Measurements from ENCODE around the gene AIP.
A peak's percentile ranks its signal among the peaks of the same experiment; 100 is the strongest.

AIP gene

DNA sequence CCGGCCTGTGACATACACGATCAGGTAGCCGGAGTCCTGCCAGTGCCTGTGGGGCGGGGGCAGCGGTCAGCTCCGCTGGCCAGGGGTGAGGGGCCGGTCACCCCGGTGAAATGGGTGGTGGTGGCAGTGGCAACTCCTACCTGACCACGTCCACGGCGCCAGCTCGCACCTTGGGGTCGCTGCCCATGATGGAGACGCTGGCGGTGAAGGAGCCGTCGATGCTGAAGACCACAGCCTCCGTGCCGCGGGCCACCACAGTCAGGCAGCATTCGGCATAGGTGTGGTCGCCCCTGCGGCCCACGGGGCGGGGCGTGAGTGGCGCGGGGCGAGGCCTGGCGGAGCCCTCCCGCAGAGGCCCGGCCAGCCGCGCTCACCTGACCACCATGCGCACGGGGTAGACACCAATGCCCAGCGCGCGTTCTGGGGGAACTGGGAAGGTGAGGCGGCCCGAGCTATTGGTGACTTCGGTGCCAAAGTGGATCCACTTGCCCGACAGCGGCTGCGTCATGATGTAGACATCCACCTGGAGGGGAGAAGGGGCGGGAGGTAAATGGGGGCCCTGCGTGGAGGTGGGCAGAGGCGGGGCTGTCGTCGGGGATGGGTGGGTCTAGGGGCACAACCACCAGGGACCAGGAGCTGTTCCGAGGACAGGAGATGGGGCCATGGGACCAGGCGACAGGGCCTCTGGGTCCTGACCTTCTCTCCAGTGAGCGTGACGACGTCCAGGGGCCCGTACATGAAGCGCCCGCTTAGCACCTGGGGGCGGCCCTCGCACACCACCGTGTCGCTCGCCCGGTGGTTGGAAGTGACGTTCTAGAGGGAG is 10.9 kb downstream of the AIP start:
- Mint-ChIP-seq H3K9me3 (no peaks in the 10 kb centered on the region), H3K4me3 (no peak overlapping the region), H3K27ac (no peak overlapping the region), H3K36me3 (peaks cover 2% of the 10 kb centered on the region), H3K27me3 (no peaks in the 10 kb centered on the region), H3K4me1 (peaks cover 8% of the 10 kb centered on the region)

DNA sequence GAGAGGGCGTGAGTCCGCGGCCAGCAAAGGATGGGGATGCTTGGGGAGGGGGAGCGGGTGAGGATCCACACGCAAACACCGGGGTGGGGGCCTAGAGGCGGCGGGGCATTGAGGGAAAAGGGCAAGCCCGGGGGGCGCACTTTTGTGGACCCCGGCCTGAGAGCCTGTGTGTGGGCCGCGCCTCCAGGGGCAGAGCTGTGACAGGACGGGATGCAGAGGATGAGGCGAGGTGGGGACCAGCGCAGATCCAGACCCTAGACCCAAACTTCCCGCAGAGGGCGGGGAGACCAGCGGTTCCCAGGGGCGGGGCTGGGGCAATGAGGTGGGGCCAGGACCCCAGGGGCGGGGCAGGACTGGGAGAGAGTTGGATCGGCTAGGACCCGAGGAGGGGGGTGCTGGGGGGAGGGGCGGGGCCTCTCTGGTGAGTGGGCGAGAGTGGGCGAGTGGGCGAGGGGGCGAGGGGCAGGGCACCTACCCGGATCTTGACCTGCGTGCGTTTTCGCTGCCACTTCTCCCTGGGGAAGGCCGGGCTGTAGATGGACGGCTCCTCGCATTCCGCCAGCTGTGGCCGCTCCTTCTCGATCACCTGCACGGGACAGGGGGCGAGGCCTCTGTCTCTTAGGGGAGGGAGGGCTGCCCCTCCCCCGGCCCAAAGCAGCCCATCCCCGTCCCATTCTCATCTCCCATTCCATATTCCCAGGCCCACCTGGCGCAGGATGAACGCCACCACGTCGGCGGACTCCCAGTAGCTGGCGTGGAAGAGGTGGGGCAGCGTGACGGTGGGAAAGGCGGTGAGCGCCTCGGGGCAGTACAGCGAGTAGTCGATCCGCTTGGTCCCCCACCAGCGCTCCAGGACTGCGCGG is 11.8 kb downstream of the AIP start:
- Mint-ChIP-seq H3K4me1 (peaks cover 3% of the 10 kb centered on the region), H3K36me3 (peaks cover 2% of the 10 kb centered on the region), H3K27ac (no peak overlapping the region), H3K9me3 (no peaks in the 10 kb centered on the region), H3K4me3 (no peak overlapping the region), H3K27me3 (no peaks in the 10 kb centered on the region)

DNA sequence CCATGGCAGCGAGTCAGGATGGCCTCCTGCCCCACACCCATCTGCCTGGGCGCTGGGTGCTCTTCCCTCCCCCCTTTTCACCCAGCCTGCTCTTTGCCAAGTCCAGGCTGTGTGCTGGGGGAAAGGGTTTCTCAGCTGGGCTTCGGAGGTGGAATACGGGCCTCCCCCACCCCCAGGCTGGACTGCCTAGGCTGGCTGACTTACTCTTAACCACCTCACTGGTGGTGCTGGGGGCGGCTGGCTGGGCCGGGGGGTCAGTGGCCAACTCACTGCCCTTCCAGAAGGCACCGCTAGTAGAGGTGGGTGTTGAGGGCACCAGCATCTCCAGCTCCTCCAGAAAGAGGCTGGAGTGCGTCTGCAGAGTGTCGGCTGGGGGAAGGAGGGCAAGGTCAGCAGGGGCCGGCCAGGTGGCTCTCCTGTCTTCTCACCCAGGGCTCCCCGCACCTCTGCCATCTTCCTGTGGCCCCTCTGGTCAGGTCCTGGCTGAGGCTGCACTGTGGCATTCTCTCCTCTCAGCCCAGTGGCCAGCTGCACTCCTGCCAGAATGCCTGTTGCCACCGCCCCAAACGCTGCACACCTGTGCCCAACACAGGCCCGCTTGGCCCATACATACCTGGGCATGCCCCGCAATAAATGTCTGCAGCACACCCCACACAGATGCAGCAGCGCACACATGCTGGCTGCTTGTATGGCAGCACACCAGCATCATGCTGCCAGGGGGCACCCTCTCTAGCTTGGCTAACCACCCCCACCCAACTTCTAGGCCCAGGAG is 12.6 kb downstream of the AIP start:
- Mint-ChIP-seq H3K4me1 (no peaks in the 10 kb centered on the region), H3K36me3 (peaks cover 2% of the 10 kb centered on the region), H3K9me3 (no peaks in the 10 kb centered on the region), H3K4me3 (no peak overlapping the region), H3K27ac (no peak overlapping the region), H3K27me3 (no peaks in the 10 kb centered on the region)

DNA sequence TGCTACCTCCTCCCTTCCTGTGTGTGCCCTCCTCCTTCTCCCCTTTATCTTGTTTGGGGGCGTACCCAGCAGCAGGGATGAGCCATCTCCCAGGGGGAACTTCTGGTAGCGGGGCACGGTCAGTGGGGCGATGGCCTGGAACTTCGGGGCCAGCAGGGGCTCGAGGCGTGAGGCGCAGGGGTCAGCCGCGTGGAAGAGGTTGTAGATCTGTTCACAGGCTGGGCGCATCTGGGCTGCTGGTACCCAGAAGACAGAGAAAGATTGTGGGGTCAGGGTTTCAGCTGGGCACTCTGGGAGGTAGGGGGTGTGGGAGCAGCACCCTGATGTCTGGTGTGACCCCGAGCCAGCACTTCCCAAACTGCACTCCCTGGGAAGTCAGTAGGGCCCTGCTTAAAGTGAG is 13.3 kb downstream of the AIP start:
- Mint-ChIP-seq H3K4me1 (peaks cover 7% of the 10 kb centered on the region), H3K27me3 (no peaks in the 10 kb centered on the region), H3K4me3 (no peak overlapping the region), H3K27ac (no peak overlapping the region), H3K9me3 (no peaks in the 10 kb centered on the region), H3K36me3 (peaks cover 8% of the 10 kb centered on the region)

DNA sequence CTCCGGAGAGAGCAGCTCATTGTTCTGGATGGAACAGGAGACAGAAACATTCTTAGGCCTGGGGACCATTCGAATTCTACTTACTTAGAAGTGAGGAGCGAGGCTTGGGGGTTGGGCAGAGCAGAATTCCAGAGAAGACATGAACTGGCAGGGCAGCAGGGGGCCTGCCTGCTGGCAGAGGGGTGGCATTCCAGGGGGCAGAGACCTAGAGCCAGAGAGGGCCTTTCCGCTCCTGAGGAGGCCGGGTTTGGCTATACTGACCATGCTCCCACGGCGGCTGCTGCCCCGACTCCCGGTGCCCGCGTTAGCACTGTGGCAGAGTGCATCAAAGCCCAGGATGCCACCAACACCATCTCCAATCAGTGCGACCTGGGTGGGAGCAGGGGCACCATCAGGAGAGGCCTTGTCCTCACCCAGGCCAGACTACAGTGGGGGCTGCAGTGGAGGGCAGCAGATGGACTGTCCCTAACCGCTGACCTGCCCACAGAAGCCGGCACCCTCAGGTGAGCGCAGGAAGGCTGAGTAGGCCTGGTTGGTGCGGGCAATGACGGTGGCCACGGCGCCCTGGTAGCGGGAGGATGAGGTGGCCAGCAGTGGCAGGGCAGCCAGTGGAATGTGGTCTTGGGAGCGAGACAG is 14.9 kb downstream of the AIP start:
- Mint-ChIP-seq H3K4me1 (peaks cover 12% of the 10 kb centered on the region), H3K9me3 (no peaks in the 10 kb centered on the region), H3K27ac (no peak overlapping the region), H3K4me3 (no peak overlapping the region), H3K36me3 (peaks cover 9% of the 10 kb centered on the region), H3K27me3 (no peaks in the 10 kb centered on the region)

DNA sequence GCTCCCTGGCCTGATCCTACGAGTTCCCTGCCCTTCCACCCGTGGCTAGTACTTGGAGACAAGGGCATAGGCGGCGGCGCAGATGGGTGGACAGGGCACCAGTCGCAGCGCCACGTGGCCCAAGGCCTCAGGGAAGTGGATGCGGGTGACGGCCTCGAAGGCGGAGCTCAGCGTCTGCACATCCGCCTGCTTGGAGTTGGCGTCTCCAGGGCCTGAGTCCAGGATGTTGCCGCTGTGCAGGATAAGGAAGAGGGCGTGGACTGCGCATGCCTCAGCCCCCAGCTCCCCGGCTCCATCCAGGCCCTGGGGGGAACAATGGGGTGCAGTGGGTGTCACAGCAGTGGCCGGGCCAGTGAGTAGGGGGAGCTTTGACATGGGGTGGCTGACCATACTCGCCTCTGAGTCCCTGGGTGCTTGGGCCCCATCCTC is 15.7 kb downstream of the AIP start:
- H3K9me3 Mint-ChIP-seq, result no peaks in the 10 kb centered on the region
- H3K4me1 Mint-ChIP-seq, result peaks cover 20% of the 10 kb centered on the region
- H3K27me3 Mint-ChIP-seq, result no peaks in the 10 kb centered on the region
- H3K4me3 Mint-ChIP-seq, result no peak overlapping the region
- no peak overlapping the region for H3K27ac Mint-ChIP-seq
- H3K36me3 Mint-ChIP-seq, result peaks cover 9% of the 10 kb centered on the region

DNA sequence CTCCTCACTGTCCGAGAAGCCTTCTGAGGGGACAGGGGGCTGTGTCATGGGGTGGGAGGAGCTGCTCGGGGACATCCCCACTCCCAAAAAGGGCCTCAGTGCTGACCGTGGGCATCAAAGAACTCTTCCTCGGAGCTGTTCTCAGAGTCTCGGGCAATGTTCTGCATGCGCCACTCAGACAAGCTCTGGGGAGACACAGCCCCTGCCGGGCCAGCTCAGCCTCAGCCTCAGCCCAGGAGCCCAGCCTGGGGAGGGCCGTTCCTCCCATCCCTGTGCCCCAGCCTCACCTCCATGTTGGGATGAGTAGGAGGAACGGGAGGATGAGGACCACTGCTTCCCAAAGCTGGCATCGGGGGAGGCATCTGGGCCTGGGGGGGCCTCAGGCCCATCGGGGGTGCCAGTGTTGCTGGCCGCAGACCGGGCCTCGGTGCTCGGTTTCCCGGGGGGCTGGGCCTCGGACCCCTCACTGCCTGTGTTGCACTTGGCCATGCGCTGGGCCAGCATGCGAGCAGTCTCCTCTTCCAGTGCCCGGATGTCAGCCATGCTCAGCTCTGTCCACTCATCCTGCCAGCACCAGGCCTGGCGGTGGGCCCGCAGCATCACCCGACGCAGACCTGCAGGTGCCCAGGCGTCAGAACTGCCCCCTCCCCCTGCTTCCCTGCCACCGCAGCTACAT is 17.1 kb downstream of the AIP start:
- no peak overlapping the region for H3K4me3 Mint-ChIP-seq
- no peak overlapping the region for H3K27ac Mint-ChIP-seq
- peaks cover 9% of the 10 kb centered on the region for H3K36me3 Mint-ChIP-seq
- no peaks in the 10 kb centered on the region for H3K9me3 Mint-ChIP-seq
- peaks cover 20% of the 10 kb centered on the region for H3K4me1 Mint-ChIP-seq
- H3K27me3 Mint-ChIP-seq, result no peaks in the 10 kb centered on the region

DNA sequence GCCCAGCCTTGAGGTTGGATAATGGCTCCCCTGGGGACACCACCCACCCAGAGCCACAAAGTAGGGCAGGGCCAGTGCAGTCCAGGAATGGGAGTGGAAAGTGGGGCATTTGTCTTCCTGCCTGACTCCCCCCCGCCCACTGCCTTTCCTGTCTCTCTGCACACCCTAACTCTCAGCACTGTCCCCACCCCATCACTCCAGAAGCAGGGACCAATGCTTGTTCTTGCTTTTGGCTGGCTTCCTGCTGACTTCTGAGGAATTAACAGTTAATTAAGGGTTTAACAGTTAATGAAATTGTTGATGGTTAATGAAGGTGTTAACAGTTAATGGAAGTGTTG is 17.6 kb downstream of the AIP start:
- Mint-ChIP-seq H3K36me3 (peaks cover 9% of the 10 kb centered on the region), H3K4me1 (peaks cover 21% of the 10 kb centered on the region), H3K27ac (peak overlapping the region; percentile 59), H3K27me3 (no peaks in the 10 kb centered on the region), H3K4me3 (no peak overlapping the region), H3K9me3 (no peaks in the 10 kb centered on the region)

DNA sequence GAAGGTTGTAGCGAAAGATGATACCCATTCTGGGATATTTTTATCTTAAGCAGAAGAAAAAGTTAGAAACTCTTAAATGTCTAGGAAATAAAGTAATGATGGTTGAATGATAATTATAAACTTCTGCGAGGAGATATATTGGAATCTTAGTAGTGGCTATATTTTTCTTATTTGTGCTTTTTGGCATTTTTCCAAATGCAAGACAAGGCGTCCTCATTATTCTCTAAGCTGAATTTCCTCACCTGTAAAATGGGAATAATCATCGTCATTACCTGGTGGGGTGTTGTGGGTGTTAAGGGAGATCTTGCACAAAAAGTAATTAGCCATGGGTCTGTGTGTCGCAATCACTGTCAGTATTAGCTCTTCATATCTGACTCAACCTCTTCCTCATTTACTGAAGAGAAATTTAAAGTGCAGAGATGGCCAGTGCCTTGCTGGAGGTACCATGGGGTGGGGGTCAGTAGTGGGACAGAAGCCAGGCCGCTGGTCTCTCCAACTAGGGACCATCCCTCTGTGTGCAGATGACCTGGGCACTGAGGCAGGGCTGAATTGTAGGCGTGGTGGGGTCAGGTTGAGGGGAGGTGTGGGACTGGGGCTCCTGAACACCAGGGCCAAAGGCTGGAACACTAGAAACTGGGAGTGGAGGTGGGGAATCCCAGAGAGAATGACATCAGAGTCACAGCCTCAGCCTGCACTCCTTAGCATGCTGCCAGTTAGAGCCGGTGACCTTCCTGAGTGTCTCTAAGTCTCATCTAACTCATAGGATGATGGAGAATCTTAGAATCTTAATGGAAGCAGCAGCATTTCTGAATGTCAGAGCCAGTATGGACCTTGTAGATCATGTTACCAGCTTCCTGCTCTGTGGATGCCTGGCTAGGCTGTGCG is 18.2 kb downstream of the AIP start:
- Mint-ChIP-seq H3K27ac (peak overlapping the region; percentile 59), H3K9me3 (no peaks in the 10 kb centered on the region), H3K36me3 (peaks cover 9% of the 10 kb centered on the region), H3K4me3 (no peak overlapping the region), H3K27me3 (no peaks in the 10 kb centered on the region), H3K4me1 (peaks cover 27% of the 10 kb centered on the region)

DNA sequence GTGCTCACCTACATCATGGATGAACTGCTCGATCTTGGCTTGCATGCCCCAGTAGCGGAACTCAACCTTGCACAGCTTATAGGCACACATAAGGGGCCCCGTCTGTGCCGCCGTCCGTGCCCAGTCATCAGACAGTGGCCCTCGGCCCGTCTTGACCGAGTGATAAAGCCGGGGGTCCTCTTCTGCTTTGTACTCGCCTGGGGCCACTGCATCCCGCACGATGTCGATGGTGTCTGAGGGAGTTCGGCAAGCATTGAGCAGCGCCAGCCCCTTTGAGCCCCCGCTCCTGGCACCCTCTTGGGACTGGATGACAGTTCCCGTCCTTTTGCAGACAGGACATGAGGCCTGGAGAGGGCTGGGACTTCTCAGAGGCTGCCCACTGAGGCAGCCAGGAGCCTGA is 19.0 kb downstream of the AIP start:
- no peaks in the 10 kb centered on the region for H3K27me3 Mint-ChIP-seq

DNA sequence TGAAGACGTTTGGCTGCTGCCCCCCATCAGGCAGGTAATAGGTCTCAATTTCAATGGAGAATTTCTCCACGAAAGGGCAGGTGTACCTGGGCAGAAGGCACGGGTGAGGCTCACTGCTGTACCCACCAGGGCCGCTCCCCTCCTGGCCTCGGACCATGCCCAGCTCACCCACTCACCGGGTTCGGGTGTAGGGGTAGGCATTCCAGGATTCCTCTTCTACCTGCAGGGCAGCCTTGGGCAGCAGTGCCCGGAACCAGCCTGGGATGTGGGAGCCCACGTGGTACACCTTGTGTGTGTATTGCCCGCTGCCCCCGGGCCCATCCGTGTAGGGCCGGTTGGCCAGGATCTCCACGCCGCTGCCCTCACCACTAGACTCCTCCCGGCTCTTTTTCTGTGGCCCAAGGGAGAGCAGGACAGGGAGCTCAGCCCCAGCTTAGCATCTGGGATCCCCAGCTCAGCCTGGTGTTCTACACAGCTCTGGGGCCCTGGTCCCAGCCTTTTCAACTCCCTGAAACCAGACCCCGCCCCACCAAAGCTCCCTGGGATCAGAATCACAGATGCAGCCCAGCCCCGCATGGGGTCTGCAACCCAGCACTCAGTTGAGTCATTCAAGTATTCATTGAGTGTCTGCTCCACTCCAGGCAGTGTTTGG is 19.6 kb downstream of the AIP start:
- H3K36me3 Mint-ChIP-seq, result peaks cover 9% of the 10 kb centered on the region

More for the DNA sequence above, 19.0 kb downstream of the AIP start:
- H3K4me3 Mint-ChIP-seq, result no peak overlapping the region
- no peaks in the 10 kb centered on the region for H3K9me3 Mint-ChIP-seq
- peaks cover 34% of the 10 kb centered on the region for H3K4me1 Mint-ChIP-seq
- H3K36me3 Mint-ChIP-seq, result peaks cover 9% of the 10 kb centered on the region
- H3K27ac Mint-ChIP-seq, result no peak overlapping the region

DNA sequence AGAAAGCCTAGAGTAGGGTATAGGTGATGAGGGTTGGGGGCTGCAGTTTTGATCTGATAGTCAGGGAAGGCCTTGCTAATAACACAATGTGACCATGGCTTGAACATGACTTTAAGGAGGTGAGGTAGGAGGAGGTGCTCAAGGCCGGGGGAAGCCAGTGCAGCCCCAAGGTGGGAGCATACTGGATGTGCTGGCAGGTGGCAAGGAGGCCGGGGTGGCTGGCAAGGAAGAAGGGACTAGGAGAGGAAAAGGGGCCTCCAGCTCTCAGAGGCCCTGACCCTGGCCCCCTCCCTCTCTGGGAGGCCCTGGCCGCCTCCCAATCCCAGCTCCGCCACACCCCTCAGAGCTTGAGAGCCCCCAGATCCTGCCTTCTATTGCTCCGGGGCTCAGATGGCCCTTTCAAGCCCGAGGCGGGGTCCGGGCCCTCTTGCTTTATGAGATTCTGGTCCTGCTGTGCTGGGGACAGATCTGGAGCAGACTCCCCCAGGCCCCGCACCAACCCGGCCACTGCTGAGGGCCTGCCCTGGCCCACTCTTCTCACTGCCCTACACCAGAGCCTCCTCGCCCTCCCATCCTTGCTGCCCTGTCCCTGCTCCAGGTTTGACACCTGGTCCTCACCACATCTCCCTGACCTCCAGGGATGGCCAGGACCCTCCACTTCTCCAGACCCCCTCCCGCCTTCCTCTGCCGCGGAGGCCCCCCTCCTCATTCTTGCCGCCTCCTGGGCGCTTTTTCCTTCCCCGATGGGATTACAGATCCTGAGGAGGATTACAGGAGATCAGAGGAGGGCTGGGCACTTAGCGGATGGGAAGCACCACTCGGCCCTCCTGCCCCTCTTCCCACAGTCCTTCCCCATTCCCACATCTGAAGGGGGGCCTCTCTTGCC is 20.5 kb downstream of the AIP start:
- Mint-ChIP-seq H3K9me3 (no peaks in the 10 kb centered on the region), H3K4me1 (peaks cover 38% of the 10 kb centered on the region), H3K36me3 (peaks cover 9% of the 10 kb centered on the region), H3K27ac (peak overlapping the region; percentile 53), H3K27me3 (no peaks in the 10 kb centered on the region), H3K4me3 (peak overlapping the region; percentile 71)

More for the DNA sequence above, 19.6 kb downstream of the AIP start:
- Mint-ChIP-seq H3K27me3 (no peaks in the 10 kb centered on the region), H3K9me3 (no peaks in the 10 kb centered on the region), H3K27ac (no peak overlapping the region), H3K4me1 (peaks cover 38% of the 10 kb centered on the region), H3K4me3 (peak overlapping the region; percentile 71)

Data from activated naive CD4-positive, alpha-beta T cell treated with anti-CD3 and anti-CD28 coated beads, Interleukin-2, amount 50 U/mL, for 24 hours (primary cell).